8988T (cell line): ENCODE data around the gene TTYH3.
"Not testable (repeated sequence)": the region's sequence is repeated elsewhere in the genome, so short reads cannot be mapped to it uniquely, and the experiment has no call there.

Experiments
- DNase-seq: peaks from one replicate; pipeline ENCODE4 v3.0.0; 2011

The TTYH3 gene

DNA sequence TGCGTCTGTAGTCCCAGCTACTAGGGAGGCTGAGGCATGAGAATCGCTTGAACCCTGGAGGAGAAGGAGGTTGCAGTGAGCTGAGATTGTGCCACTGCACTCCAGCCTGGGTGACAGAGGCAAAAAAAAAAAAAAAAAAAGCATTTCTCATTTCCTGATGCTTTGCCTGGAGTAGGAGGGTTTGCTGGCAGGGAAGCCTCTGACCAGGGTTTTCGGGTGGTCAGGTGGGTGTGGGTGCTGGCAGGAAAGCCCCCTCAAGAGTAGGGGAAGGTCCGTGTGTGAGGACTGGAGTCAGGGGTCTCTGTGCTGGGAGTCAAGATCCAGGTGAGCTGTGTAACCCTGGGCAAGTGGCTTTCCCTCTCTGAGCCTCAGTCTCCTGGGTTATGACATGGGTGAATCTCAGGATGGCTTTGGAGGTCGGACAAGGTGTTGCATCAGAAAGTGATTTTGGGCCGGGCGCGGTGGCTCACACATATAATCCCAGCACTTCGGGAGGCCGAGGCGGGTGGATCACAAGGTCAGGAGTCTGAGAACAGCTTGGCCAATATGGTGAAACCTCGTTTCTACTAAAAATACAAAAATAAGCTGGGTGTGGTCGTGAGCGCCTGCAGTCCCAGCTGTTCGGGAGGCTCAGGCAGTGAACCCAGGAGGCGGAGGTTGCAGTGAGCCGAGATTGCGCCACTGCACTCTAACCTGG, 59.4 kb downstream of the TTYH3 start:
- DNase-seq, result no peak

DNA sequence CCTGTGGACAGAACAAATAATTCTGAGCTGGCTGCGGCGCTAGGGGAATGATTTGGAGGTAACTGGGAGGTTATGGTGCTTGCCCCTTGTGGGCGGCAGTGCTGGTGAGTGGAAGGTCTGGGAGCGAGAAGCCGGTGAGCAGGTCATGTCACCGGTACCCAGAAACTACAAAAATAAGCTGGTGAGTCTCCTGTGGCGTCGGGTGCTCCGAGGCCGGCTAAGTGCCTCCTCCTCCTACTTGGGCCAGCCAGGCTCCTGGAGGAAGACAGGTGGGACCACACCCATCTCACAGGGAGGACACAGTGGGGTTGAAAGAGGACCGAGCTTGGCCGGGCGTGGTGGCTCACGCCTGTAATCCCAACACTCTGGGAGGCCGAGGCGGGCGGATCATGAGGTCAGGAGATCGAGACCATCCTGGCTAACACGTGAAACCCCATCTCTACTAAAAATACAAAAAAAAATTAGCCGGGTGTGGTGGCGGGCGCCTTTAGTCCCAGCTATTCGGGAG, 60.2 kb downstream of the TTYH3 start:
- DNase-seq, result not testable (repeated sequence)

DNA sequence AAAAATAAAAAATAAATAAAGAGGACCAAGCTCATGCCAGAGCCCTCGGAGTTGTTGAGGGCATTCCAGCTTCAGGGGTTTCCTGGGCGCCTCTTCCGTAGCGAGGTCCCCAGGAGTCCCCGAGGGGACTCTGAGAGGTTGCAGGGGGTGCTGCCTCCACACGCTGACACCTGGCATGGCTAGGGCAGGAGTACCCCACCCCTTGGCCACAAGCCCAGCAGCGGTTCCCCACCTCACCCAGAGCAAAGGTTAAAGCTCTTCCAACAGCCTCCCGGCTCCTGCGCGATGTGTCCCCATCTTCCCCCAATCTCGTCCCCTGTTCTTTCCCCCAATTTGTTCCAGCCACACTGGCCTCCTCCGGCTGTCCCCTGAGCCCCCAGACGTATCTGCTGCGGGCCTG, 60.8 kb downstream of the TTYH3 start:
- DNase-seq, result no peak

DNA sequence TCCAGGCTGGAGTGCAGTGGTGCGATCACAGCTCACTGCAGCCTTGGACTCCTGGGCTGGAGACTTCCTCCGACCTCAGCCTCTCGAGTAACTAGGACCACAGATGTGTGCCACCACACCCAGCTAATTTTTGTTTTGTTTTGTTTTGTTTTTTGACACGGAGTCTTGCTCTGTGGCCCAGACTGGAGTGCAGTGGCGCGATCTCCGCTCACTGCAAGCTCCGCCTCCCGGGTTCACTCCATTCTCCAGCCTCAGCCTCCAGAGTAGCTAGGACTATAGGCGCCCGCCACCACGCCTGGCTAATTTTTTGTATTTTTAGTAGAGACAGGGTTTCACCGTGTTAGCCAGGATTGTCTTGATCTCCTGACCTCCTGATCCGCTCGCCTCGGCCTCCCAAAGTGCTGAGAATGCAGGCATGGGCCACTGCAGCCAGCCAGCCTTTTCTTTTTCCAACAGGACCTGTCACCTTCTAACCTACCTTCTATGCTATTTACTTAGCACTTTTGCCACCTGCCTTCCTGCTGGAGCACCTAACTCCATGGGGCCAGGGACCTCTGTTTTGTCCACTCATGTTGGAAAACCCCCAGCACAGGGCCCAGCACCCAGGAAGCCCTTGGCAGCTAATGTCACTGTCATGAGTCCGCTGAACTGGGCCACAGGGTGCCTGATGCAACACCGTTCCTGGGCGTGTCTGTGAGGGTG, 61.8 kb downstream of the TTYH3 start:
- not testable (repeated sequence) for DNase-seq

DNA sequence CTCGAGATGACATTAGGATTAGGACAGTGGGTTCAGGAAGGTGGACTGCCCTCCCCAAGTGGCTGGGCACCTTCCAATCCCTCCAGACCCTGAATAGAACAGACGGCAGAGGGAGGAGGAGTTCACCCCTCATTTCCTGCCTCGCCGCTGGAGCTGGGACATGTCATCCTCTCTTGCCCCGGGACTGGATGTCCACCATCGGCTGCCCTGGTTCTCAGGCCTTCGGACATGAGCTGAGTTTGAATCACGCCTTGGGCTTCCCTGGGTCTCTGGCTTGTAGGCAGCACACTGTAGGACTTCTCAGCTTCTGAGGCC, 62.3 kb downstream of the TTYH3 start:
- DNase-seq, result not testable (repeated sequence)

DNA sequence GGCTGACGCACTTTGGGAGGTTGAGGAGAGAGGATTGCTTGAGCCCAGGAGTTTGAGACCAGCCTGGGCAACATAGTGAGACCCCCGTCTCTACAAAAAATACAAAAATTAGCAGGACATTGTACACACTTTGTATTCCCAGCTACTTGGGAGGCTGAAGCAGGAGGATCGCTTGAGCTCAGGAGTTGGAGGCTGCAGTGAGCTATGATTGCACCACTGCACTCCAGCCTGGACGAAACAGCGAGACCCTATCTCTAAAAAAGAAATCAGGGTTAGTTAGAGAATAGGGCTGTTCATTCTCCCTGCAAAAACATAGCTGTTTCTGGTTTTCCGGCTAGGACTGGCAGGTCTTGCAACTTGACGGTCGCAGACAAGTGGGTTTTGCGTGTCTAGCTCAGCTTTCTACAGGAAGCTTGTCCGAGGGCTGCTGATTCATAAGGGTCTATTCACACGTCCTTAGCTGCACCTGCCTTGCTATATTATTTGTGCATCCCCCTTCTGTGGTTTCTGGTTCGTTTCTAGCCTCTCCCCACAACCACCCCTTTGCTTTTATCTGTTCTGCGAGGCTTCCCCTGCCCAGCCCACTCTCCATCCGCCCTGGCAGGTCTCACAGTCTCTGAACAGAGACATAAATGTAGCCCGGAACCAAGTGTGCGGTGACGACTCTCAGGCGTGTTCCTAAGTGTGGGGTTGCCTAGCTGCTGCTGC, 66.9 kb downstream of the TTYH3 start:
- DNase-seq, result no peak

DNA sequence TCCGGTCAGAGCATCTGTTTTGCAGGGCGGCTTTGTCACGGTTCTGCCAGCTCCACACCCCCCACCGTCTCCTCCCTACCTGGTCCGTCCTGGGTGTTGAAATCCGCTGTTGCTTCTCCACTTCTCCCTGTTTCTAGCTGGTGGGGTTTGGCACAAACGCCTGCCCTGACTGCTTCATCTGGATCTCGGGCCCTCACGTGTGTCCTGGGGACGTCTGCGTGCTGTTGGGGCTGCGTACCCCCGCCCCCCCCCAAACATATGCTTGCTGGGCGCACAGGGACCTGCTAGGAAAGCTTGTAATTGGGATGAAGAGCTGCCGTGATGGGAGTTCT, 67.5 kb downstream of the TTYH3 start:
- no peak for DNase-seq

DNA sequence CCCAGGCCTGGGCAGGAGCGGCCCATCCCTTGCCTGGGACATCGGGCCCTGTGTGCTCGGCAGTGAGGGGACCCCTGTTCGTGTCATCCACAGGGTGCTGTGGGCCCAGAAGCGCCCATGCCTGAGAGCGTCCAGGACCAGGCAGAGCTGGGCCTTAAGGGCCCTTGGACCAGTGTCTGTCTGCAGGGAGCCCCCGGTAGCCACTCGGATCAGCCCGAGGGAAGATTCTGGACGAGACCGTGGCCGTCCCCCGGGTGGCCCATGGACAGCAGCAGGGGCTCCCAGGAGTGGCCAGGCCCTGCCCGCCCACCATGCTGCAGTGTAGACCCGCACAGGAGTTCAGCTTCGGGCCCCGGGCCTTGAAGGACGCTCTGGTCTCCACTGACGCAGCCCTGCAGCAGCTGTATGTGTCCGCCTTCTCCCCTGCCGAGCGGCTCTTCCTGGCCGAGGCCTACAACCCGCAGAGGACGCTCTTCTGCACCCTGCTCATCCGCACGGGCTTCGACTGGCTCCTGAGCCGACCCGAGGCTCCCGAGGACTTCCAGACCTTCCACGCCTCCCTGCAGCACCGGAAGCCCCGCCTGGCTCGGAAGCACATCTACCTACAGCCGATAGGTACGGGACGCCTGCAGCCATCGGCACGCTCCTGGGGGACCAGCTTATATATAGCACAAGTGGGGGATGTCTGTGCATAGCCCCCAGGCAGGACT, 68.5 kb downstream of the TTYH3 start:
- DNase-seq, result no peak

DNA sequence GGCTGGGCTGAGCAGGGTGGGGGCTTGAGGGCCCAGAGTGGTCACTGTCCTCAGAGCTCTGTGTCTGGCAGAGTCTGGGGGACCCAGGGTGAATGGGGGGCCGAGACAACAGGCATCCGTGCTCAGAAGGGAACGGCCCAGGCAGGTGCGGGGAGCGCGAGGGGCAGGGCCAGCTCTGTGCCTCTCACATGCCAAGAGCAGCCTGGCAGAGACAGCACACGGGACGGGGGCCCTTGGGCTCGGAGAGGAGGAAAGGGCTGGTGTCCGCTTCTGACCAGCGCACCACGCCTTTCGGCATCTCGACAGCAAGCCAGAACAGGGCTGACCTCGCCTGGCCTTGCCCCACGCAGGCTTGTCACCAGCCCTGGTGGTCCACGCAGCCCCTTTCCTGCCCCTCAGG, 69.6 kb downstream of the TTYH3 start:
- DNase-seq, result no peak

DNA sequence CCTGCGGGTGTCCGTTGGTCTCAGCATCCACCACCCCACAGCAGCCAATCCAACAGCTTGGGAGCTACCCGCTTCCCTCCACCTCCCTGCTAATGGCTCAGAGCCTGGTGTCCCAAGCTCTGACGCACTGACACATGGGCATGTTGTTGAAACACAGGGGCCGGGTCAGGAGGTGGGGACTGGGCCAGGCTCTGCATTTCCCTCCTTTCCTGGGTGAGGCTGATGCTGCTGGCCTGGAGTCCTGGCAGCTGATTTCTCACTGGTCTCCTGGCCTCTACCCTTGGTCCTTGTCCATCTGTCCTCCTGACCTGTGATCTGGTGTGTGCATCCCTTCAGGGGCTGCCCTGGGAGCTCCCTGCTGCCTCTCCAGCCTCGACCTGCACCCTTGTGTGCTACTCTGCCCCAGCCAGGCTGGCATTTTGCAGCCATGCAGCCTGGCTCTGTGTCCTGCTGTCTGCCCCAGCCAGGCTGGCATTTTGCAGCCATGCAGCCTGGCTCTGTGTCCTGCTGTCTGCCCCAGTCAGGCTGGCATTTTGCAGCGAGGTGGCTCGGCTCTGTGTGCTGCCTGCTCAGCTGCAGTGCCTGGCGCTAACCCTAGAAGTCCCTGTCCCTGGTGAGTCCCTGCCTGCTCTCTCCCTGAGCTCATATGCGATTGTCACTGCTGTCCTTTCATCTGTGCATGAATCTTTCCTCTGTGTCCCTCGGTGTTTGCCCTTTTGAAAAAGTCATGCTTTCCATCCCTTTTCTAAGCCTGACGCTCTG, 70.2 kb downstream of the TTYH3 start:
- no peak for DNase-seq

DNA sequence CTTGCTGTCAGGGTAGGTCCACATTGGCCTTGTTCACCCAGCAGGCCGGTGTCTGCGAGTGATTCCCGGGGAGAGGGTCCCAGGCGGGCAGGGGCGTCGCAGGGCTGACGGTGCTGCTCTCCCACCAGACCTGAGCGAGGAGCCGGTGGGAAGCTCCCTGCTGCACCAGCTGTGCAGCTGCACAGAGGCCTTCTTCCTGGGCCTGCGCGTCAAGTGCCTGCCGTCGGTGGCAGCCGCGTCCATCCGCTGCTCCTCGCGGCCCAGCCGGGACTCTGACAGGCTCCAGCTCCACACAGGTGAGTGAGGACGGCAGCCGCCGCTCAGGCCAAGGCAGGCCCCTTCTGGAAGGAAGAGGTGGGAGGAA, 70.8 kb downstream of the TTYH3 start:
- no peak for DNase-seq

DNA sequence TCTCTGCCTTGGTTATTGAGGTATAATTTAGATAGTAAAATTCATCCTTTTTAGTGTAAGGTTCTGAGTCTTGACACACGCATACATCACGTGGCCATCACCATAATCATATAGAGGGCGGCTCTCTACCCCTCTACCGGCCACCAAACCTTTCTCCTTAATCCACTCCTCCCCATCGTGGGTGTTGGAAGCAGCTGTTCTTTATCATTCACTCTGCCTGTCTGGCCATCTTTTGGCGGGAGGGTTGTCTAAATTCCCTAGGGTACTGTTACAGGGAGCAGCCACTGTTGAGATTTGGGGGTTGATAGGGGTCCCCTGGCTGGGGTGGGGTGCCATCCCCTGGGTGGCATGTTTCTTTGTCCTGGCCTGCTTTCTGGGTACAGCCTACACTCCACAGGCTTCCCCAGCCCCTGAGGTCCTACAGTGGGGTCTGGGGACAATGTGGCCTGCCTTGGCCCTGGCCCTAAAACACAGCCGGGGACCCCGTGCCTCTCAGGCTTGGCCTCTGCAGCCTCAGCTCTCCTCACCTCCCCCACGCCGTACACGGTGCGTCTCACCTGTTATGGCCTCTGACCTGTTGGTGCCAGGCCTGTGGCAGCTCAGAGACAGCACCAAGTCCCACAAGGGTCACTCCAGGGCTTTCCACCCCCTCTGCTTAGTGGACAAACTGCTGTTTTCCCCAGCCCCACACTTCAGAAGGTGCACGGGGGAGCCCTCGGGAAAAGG, 73.7 kb downstream of the TTYH3 start:
- DNase-seq, result no peak

DNA sequence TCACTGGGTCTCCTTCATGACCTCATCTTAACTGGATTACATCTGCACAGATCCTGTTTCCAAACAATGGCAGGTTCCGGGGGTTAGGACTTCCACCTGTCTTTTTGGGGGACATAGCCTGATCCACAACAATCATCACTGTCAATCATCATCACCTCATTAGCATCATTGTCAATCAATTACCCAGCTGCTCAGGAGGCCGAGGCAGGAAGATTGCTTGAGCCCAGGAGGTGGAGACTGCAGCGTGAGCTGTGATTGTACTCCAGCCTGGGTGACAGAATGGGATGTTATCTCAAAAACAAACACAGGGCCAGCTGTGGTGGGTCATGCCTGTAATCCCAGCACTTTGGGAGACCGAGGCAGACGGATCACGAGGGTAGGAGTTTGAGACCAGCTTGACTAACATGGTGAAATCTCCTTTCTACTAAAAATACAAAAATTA, 74.9 kb downstream of the TTYH3 start:
- no peak for DNase-seq

DNA sequence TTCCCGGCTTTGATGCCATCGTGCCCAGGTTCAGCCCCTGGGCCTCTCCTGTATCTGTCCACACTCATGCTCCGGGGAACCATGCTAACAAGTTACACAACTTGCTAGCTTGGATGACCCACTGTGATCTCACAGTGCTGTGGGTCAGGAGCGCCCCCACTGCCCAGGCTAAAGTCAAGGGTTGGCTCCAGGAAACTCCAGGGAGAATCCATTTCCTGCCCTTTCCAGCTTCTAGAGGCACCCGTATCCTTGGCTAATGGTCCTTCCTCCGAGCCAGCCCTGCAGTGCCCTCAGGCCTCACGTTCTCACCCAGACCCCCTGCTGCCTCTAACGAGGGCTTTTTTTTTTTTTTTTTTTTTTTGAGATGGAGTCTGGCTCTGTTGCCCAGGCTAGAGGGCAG, 75.7 kb downstream of the TTYH3 start:
- DNase-seq, result no peak

DNA sequence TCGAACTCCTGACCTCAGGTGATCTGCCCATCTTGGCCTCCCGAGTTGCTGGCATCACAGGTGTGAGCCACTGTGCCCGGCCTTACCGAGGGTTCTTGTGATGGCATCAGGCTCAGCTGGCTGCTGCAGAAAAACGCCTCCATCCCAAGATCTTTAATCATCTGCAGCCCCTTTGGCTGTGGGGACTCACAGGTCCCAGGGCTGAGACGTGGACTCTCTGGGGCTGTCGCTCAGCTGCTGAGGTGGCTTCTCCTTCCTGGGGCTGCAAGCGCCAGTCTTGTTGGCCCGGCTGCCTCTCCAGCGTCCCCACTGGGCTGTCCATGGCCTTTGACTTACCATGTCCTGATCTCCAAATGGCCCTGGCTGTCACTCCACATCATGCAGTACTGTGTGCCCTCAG, 76.3 kb downstream of the TTYH3 start:
- DNase-seq, result no peak

DNA sequence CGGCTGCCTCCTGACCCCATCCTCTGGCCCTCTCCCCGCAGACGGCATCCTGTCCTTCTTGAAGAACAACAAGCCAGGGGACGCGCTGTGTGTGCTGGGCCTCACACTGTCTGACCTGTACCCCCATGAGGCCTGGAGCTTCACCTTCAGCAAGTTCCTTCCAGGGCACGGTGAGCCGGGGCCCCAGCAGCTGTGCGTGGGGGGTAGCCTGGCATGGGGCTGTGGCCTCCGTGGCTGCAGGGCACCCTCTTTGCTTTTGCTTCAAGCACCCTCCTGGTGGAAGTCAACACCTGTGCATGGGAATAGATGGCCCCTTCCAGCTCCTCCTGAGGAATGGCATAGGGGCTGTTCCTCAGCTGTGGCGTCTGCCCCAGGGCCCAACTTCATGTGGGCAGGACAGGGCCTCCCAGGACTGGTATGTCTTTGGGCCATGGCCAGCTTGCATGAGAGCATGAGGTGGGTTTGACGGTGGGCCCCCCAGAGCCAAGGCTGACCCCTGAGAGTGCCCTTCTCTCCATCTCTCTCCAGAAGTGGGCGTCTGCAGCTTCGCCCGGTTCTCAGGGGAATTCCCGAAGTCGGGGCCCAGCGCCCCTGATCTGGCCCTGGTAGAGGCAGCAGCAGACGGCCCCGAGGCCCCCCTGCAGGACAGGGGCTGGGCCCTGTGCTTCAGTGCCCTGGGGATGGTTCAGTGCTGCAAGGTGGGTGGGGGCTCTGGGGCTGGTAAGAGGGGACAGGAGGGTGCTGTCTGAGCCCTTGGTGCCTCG, 76.9 kb downstream of the TTYH3 start:
- DNase-seq, result no peak

DNA sequence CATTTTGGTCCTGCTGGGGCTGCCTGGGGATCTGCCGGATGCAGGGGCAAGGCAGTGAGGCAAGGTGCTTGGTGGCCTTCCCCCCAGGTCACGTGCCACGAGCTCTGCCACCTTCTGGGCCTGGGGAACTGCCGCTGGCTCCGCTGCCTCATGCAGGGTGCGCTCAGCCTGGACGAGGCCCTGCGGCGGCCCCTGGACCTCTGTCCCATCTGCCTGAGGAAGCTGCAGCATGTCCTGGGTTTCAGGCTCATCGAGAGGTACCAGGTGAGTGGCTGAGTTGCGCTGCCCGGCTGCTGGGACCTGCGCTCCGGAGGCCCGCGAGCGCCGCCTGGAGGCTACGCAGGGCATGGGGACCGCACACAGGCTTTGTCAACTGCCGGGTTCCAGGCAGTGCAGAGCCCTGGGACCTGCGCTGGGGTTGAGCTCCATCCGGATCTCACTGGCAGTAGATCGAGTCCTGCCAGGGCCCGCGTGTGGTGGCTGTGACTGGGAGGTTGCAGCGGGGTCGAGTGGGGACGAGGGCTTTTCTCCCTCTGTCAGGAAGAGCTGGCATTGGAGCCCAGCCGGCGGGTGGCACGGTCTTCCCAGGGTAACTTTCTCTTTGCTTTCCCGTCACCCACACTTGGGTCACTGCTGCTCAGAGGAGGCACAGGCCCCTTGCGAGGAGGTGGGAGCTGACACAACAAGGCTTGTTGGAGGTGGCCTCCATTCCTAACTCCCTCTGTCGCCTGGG, 77.9 kb downstream of the TTYH3 start:
- peak; percentile 88 for DNase-seq

DNA sequence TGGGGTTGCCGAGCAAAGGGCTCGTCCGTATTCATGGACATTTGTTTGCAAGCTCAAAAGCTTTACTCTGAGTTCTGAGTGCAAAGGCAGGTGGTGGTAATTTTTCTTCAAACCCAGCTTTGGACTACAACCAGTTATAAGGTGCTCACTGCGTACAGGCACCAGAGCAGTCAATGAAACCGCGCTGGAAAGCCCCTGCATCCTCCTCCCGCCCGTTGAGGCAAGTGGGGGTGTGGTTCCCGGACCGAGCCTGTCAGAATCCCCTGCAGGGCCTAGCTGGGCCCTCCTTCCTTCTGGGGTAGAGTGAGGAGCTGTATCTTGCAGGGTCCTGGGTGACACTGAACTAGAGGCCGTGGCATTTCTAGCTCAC, 78.5 kb downstream of the TTYH3 start:
- DNase-seq, result no peak

DNA sequence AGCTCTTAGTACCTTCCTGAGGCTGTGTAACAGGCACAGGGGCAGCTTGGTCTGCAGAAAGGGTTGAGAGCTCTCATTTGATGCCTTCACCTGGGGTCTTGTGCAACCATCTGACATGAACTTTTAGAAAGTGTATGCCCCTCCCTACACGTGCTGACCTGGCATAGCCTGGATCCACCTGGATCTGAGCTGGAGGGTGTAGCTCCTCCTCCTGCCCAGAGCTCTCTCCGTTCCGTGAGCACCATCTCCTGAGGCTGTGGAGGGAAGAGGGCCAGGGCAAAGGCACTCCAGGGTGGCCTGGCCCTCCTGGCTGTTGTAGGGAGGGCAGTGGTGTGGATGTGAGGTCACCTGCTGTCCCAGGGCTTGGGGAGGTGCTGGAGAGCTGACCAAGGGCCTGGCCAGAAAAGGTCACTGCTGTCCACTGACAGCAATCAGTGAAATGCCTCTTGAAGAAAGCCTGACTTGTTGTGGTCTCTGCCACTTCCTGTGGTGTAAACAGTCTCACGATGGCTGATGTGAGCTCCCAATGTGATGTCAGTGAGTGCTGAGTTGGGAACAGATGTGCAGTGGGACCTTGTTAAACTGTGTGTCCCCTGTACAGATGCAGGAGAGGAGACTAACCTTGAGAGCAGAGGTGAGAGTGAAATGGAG, 79.2 kb downstream of the TTYH3 start:
- no peak for DNase-seq
